Inflammatory macrophage (primary cell): Measurements from ENCODE around the gene NOP56.

Experiments used
- DNase-seq, 2 donors: peaks; one replicate each; pipeline ENCODE4 v3.0.0-alpha.2; 2020 to 2022

Gene NOP56

DNA sequence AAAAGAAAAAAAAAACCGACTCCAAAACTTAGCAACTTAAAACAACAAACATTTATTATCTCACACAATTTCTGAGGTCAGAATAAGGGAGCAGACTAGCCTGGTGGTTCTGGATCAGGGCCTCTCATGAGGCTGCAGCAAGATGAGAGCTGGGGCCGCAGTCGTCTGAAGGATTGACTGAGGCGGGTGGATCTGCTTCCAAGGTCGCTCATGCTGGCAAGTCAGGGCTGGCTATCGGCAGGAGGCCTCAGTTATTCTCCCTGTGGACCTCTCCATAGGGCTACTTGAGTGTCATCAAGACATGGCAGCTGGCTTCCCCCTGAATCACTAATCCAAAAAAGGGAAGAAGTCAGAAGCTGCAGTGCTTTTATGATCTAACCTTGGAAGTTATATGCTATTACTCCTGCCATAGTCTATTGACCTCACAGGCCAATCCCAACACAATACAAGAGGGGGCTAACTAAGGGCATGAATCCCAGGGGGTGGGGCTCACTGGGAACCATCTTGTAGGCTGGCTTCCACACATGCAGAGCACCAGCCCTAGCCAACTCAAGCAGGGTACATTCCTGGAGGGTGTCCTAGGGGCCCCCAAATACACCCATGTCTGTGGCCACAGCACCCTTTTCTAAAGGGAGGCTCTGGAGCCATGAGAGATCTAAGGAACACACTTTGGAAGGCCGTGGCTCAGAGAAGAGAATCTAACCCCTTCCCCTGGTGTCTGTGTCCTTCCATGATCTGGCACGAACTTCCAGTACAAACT is 51.5 kb downstream of the NOP56 start:
- DNase-seq: no peak

DNA sequence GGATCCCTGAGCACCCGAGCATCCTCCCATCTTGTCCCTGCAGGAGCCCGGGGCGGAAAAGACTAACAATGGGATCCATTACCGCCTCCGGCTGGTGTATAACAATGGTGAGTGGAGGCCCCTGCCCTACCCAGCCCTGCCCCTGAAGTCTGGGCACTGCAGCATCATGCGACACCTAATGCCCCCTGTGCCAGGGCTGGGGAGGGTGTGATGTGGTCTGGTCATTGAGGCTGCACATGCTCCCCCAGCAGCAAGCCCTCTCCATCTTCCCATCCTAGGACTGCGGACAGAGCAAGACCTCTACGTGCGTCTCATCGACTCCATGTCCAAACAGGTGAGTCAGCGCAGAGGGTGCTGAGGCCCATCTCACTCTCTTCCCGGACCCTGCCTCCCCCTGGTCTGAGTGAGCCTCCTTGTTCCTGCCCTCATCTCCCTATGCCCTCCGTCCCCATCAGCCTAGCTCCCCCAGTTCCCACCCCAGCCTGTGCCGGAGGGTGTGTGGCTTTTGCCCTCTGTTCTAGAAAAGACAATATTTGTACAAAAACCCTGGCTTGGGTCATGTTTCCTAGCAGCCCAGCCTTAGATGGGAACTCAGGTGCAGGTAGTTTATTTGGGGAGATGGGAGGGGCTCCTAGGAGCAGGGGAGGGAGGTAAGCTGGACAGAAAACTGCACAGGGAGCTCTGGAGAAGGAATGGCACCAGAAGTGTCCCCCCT is 53.7 kb downstream of the NOP56 start:
- DNase-seq: no peak

- no peak for DNase-seq
Measured at GRCh38 chr20:2706688-2707352, 54.4 kb downstream of the NOP56 start.

DNA sequence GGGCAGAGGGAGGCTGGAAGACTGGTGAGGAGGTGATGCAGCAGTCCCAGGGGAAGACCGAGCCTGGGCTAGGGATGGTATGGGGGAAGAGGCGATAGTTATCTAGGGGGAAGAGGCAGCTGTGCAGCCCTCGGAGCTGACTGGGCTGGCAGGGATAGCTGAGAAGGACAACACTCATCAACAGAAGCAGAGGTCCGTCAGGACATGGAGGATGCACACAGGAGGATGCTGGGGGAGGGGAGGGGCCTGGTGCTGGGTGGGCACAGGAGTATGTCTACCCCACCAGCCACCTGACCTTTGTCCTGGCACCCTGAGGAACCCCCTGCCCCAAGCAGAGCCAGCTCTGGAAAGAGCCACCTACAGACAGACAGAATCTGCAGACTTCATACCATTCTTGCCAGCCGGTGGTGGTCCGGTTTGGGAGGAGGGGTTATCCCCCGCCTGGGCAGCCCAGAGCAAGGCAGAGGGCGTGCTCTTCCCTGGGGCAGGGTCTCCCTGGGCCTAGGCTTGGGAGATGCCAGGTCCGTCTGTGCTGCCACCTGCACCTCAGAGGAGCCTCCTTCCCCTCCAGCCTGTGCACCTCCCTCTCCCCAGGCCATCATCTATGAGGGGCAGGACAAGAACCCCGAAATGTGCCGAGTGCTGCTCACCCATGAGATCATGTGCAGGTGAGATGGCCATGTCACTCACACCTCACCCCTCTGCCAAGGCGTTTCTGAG is 55.1 kb downstream of the NOP56 start:
- DNase-seq: no peak
